Activated T-helper 1 cell treated with Interleukin-2 at 50 U/mL for 16 hours (primary cell): Measurements from ENCODE around the gene TRAF7.
A peak's percentile ranks its signal among the peaks of the same experiment; 100 is the strongest.

Experiments
- DNase-seq: peaks from one replicate; pipeline ENCODE4 v3.0.0-alpha.2; 2020; ENCODE audit warnings: low read depth

Gene TRAF7

DNA sequence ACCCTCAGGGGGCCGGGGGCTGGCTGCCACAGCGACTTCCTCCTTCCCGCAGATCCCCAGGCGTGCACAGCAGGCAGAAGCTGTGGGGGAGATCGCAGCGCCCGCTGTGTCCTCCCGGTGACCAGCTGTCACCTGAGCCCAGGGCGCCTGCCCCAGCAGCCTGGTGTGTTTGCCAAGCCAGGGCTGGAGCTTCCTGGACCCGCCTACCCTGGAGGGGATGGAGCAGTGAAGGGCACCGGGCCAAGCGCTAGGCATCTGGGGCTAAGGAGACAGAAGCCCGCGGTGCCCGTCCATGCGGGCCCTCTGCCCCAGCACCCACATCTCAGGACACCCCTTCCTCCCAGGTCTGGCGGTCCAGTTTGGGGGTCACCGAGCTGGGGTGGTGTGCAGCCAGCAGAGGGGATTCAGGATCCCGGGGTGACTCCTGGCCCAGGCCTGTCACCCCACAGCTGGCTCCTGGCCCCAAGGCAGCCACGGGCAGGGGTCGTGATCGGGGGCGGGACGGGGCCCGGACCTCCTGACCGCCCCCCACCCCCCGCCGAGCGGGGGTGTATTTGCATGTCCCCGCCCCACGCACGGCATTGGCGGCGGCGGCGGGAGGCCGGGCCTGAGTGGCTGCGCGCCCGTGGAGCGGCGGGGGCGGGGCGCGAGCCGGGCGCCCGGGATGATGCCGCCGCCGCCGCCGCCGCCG is 7.5 kb upstream of the TRAF7 start, which contains the start of gene RAB26:
Gene RAB26, plus strand, starts transcription at position 645 of the 691 bp plus-strand sequence. CDS start 159 bp downstream, outside the sequence.
- peak; percentile 45 for DNase-seq

DNA sequence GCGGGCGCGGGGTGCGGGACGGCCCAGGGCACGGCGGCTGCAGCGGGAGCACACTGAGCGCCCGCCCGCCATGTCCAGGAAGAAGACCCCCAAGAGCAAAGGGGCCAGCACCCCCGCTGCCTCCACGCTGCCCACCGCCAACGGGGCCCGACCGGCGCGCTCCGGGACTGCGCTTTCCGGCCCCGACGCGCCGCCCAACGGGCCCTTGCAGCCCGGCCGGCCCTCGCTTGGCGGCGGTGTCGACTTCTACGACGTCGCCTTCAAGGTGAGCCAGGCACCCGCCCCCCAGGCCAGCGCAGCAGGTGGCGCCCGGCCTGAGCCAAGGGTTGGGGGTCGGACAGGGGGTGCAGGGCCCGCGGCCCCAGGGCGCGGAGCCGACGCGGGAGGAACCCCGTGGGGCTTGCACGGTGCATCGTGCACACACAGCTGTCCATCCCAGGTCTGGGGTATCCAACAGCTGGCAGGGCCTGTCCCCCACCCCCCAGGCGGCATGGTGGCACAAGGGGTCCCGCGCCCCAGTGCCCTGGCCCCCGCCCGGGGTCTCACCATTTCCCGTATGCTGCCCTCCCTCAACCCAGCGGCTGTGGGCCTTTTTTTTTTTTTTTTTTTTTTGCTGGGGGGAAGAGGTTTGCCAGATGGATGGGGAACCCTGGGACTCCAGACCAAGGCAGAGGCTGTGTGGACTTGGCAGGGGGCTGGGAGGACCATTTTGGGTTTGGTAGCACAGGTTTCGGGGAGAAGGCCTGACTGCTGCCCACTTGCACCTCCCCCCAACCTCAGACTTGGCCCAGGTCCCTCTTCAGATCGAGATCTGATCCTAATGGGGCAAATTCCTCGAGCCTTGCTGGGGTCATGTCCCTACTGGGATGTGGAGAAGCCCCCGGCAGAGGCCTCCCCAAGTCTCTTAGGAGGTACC is 6.6 kb upstream of the TRAF7 start:
- DNase-seq = no peak

GRCh38 chr16:2149630-2150417 is 5.8 kb upstream of the TRAF7 start:
- DNase-seq = no peak

GRCh38 chr16:2150418-2151187 is 5.0 kb upstream of the TRAF7 start:
- DNase-seq = no peak

DNA sequence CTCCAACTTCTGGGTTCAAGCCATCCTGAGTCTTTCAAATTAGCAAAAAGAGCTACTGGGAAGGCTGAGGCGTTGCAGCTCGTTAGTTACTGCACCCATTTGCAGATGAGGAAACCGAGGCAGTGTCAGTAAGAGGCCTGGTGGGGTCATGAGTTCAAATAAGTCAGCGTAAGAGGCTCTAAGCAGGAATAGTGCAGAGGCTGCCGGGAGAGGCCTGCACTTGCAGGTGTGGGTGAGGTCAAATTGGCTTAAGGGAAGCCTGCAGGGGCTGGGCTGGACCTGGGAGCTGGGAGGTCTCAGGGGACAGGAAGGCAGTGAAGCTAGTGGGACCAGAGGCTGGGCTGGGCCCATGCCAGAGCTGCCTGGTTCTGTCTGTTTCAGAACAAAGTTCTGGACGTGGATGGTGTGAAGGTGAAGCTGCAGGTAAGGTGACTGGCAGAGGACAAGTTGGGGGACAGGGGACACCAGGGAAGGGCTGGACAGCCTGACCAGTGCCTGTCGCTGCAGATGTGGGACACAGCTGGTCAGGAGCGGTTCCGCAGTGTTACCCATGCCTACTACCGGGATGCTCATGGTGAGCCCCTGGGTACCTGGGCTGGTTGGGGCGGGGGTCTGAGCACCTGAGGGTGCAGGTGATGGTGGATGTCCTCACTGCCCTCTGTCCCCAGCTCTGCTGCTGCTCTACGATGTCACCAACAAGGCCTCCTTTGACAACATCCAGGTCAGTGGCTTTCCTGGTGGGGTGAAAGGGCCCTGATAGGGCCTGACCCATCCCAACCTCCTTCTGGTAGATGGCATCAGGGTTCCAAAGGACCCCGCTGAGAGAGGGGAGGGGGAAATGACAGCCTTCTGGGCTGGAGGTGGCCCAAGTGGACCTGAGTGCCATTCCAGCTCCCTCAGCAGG is 4.1 kb upstream of the TRAF7 start:
- no peak for DNase-seq

DNA sequence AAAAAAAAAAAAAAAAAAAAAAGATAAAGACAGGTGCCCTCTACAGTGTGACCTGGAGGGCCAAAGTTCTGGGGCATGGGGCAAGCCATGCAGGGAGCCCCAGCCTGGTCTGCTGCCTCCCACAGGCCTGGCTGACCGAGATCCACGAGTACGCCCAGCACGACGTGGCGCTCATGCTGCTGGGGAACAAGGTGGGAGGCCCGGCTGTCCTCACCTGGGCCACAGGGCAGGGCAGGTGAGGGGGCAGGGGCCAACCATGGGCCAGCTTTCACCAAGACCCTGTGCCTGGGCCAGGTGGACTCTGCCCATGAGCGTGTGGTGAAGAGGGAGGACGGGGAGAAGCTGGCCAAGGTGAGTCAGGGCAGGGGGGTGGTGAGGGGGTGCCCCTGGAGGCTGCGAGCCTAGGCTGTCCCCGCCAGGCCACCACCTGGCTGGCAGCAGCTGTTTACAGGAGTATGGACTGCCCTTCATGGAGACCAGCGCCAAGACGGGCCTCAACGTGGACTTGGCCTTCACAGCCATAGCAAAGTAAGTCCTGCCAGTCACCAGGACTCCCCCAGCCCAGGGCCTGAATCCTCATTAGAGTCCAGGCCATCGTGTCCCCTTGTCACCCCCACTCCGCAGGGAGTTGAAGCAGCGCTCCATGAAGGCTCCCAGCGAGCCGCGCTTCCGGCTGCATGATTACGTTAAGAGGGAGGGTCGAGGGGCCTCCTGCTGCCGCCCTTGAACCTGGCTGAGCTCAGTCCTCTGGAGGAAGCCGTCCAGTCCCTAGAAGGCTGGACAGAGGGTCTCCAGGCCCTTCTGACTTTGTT is 2.7 kb upstream of the TRAF7 start:
- DNase-seq = no peak

DNA sequence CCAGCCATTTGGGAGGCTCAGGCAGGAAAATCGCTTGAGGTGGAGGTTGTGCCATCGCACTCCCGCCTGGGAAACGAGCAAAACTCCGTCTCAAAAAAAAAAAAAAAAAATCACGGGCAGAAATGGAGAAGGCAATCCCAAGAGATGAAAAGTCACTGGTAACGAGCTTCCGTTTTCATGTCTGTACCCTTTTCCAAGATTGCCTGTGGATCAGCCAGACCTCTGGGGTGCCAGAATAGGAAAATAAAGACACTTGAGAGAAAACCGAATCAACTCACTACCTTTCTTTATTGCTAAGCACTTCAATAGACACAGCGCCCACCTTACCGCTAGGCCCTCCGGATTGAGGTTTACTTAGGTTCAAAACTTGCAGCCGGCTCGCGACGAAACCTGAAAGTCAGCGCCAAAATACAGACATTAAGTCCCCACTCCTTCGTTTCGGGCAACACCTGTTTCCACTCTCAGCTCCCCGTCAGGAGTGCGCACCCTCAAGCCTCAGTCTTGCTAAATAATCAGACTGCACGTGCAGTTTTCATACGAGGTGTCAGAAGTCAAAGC is 970 bp upstream of the TRAF7 start:
- DNase-seq = no peak

- DNase-seq = no peak
Observed at GRCh38 chr16:2155977-2156848, 631 bp downstream of the TRAF7 start.

- DNase-seq = no peak
Observed at GRCh38 chr16:2156849-2157224, 1.3 kb downstream of the TRAF7 start.

GRCh38 chr16:2157480-2158261 is 2.1 kb downstream of the TRAF7 start:
- no peak for DNase-seq

GRCh38 chr16:2158262-2158638 is 2.7 kb downstream of the TRAF7 start:
- DNase-seq = no peak

GRCh38 chr16:2159175-2159838 is 3.7 kb downstream of the TRAF7 start:
- DNase-seq = no peak

DNA sequence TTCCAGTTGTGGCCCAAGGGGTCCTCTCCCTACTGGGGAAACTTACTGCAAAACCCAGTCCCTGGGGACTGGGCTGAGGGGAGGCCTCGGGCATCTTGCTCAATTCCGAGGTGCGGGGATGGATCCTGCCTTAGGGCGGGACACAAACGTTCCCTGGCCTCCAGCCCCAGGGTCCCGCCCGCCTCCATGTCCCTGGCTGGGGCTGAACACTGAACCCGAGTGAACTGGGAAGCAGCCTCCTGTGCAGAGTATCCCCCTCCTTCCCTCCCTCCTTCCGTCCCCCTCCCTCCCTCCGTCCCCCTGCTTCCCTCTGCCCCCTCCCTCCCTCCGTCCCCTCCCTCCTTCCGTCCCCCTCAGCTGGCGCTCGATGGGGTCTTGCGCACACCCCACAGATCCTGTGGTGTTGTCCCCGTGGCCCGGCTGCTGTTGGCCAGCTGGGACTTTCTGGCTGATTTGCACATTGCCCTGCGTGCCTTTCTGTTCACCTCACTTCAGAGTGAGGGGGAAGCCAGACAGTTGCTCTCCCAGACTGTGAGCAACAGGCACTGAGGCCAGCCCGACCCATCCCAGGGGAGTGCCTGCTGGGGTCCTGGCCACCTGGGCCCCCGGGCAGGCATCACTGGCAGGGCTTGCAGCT is 5.5 kb downstream of the TRAF7 start:
- DNase-seq = no peak

GRCh38 chr16:2161911-2162310 is 6.3 kb downstream of the TRAF7 start:
- DNase-seq = no peak

- no peak for DNase-seq
Observed at GRCh38 chr16:2162676-2163118, 7.1 kb downstream of the TRAF7 start.

DNA sequence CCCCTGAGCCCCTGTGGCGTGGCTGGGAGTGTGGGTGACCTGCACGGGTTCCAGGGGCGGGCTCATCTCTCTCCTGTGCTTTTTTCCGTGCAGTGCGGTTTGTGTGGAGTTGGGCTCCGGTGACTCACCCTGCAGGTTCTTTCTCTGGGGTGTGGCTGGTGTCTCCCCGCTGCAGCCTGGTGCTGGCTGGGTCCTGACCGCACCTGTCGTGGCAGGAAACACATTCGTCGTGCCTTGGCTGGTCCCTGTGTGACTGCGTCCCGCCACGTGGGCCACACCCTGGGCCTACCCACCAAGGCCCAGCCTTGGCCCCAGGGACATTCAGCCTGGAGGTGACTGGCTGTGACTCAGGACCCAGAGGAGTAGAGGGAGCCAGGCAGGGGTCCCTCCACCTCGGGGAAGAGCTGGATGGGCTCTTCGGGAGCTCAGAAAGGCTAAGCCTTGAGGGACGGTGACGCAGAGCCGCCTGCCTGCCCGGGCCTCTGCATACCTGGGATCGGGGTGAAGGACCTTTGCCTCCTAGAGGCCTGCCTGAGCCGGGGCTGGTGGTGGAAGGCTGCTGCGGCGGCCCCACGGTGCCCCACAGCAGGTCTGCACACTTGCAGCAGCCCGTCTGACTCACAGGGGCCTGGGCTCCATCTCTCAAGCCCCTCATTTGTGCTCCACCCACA is 7.8 kb downstream of the TRAF7 start:
- DNase-seq = peak; percentile 20
